Left colon (tissue), 2 donors: ENCODE measurements around the gene HADHB. TPM values are rescaled to one million over a fixed set of nuclear protein-coding genes. Genes with fewer than 3 reads are reported as not detected.
"Not testable (repeated sequence)": the region's sequence is repeated elsewhere in the genome, so short reads cannot be mapped to it uniquely, and the experiment has no call there.

Source experiments
- ATAC-seq: fragments of 200-7000 bp; cut with Tn5 transposase; one replicate; pipeline ENCODE4 v1.9.1; 2020; ENCODE audit warnings: mild to moderate bottlenecking, moderate library complexity
- DNase-seq, 2 donors: peaks; one replicate each; pipeline ENCODE4 v3.0.0-alpha.2; 2020
- intact Hi-C, 2 donors: fragments of 100-400 bp; cut with DNase I in 1 of 2; cut with micrococcal nuclease in 1 of 2; formaldehyde crosslinking; loops; one replicate each; pipeline versions ENCODE4 v1.11.2 to v1.14.0; 2022; cut with DNase I, micrococcal nuclease
- total RNA-seq, 2 donors: library from RNA; stranded (reverse); fragmentation: NEBNext Ultra II Directional; extraction: Animal tissue kit (Norgen Biotek cat#: 25700); gene quantifications; one replicate each; pipeline ENCODE4 v1.2.1, GENCODE V29; 2021
- donor health status: DM: no; HTN: no; CAD: no.
- donor health status: DM: yes; HTN: yes; CAD: no.

The HADHB gene
- total RNA-seq, 2 donors from 2014 or later, result 166 to 180 TPM

- ATAC-seq, result no peak
- intact Hi-C loops, result no loop called here
- no peak for DNase-seq
Measured at GRCh38 chr2:26283606-26284005, 38.9 kb downstream of the HADHB start.

DNA sequence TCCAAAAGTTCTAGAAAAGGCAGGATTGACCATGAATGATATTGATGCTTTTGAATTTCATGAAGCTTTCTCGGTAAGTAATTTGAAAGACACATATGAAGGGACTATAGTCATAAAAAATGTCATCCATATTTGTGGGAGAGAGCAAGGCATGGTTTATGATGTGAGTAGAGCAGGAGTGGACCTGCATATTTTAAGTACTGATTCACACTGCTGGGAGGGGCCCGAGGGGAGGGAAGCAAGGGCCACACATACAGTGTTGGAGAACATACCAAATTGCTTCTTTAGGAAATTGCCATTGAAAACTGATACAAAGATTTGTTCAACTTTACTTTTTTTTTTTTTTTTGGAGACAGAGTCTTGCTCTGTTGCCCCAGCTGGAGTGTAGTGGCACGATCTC is 39.4 kb downstream of the HADHB start:
- DNase-seq (no peak), ATAC-seq (no peak)
- intact Hi-C loops, result no loop called here

DNA sequence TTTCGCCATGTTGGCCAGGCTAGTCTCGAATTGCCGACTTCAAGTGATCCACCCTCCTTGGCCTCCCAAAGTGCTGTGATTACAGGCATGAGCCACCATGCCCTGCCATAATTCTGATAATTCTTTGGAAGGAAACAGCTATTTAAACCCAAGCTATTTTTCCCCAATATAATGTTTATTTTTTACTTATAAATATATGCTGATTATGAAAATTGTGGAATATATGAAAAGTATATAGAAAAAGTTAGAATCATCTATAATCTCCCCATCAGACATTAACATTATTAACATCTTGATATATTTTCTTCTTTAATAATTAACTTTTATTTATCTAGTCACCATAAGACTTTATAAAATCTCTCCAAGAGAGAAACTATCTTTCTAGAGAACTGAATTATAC is 41.2 kb downstream of the HADHB start:
- intact Hi-C loops, result no loop called here
- ATAC-seq (no peak), DNase-seq (no peak)

DNA sequence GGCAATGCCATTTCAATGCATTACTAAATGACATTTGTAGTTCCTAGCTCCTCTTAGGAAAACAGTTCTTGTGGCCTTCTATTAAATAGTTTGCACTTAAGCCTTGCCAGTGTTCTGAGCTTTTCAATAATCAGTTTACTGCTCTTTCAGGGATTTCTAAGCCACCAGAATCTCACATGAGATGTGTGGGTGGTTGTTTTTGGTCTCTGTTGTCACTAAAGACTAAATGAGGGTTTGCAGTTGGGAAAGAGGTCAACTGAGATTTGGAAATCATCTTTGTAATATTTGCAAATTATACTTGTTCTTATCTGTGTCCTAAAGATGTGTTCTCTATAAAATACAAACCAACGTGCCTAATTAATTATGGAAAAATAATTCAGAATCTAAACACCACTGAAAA is 45.3 kb downstream of the HADHB start:
- no peak for ATAC-seq
- DNase-seq, result no peak
- intact Hi-C loops, result no loop called here

DNA sequence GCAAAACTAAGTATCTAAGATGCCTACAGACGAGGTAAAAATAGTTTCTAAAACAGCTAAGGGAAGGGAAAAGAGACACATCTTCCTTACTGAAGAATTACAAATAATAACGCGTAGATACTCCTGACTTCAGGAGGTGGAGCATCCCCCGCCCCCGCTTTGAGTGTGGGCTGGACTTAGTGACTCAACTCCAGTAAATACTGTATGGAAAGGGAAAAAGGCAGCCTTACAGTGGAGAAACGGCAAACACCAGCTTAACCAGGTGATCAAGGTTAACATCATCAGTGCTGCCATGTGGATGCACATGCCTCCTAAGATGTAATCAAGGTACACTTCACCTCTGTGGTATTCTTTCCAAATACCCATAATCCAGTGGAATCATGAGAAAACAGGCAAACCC is 47.9 kb downstream of the HADHB start:
- DNase-seq, result no peak
- intact Hi-C loops, result no loop called here
- no peak for ATAC-seq

DNA sequence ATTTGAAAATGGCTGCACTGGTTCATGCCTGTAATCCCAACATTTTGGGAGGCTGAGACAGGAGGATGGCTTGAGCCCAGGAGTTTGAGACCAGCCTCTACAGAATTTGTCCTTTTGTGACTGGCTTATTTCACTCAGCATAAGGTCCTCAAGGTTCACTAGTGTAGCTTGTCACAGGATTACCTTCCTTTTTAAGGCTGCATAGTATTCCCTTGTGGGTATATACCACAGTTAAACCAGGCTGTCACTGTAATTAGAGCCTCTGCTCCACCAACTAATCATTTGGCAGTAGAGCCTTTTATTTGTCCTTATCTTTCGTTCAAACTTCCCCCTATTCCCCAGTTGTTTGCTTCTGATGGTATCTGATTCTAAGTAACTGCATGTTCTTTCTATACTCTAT is 50.8 kb downstream of the HADHB start:
- ATAC-seq (no peak), DNase-seq (no peak)
- intact Hi-C loops, result no loop called here

GRCh38 chr2:26297061-26297460 is 52.3 kb downstream of the HADHB start:
- no peak for ATAC-seq
- intact Hi-C loops, result no loop called here

DNA sequence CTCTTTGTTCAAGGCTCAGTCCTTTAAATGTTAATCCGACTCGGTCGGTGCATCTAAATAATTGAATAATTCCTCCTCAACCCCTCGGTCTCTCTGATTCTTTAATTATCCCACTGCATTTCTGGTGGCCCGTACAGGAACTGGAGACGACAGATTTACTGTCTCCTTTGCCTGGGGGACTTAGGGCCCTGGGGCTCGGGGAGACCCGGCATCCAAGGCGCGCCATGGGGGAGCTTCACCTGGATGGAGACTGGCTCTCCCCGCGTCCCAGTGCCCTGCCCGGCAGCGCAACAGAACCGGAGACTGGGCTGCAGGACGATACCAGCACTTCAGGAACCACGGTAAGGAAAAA is 53.5 kb downstream of the HADHB start:
- ATAC-seq (no peak), DNase-seq (no peak)
- intact Hi-C loops, result no loop called here

More at GRCh38 chr2:26297061-26297460, 52.3 kb downstream of the HADHB start:
- no peak for DNase-seq

DNA sequence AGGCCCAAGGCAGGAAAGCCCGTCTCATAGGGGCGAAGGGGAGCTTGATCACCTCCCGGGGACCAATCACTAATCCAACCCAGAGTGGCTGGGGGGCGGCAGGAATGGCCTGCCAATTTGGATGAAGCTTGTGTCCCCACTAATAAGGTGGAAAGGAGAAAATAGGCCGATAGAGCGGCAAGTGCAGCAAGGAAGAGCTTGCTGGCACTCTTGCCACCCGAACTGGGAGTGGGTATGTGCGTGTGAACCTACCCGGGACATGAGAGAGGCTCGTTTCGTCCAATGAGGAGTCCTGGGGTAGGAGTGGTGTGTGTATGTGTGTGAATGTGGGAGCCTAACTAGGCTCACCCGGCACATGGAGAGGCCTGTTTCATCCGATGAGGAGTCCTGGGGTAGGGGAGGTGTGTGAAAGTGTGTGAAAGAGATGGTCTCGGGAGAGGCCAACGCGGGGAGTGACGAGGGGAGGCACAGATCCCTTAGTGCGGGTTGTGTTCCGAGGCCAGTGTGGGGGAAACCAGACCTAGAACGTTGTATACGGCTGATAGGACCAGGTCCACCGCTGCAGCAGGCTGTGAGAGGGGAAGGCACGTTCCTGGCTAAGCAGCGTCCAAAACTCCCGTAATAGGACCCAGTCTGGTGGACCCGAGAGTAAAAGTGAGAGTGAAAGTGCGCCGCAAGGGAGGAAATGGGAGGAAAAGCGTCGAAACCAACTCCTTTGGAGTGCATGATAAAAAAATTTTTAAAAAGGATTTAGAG is 54.1 kb downstream of the HADHB start:
- ATAC-seq (peak; percentile 45), DNase-seq (peak; percentile 35 to 52)
- intact Hi-C loops, result no loop called here

GRCh38 chr2:26299471-26300101 is 54.8 kb downstream of the HADHB start:
- ATAC-seq (peak; percentile 81), DNase-seq (peak in 1 of 2 donors; percentile 38)
- intact Hi-C loops, result no loop called here

GRCh38 chr2:26300234-26300925 is 55.6 kb downstream of the HADHB start:
- DNase-seq (peak; percentile 49 to 51), ATAC-seq (peak; percentile 67)
- intact Hi-C loops, result no loop called here

GRCh38 chr2:26302846-26303245 is 58.1 kb downstream of the HADHB start:
- no peak for DNase-seq
- no peak for ATAC-seq
- intact Hi-C loops, result no loop called here

- peak; percentile 95 for ATAC-seq
- peak in 1 of 2 donors; percentile 41 for DNase-seq
- intact Hi-C loops, result not testable (repeated sequence)
Measured at GRCh38 chr2:26305094-26305493, 60.4 kb downstream of the HADHB start.

- intact Hi-C loops, result no loop called here
- ATAC-seq, result peak; percentile 15
- DNase-seq, result no peak
Measured at GRCh38 chr2:26305540-26305939, 60.8 kb downstream of the HADHB start.

- ATAC-seq, result no peak
- intact Hi-C loops, result no loop called here
- DNase-seq, result no peak
Measured at GRCh38 chr2:26309921-26310320, 65.2 kb downstream of the HADHB start.

GRCh38 chr2:26312471-26312870 is 67.7 kb downstream of the HADHB start:
- ATAC-seq (no peak), DNase-seq (no peak)
- intact Hi-C loops, result no loop called here

- DNase-seq, result no peak
- no peak for ATAC-seq
- intact Hi-C loops, result no loop called here
Measured at GRCh38 chr2:26313446-26313845, 68.7 kb downstream of the HADHB start.

GRCh38 chr2:26314243-26314642 is 69.5 kb downstream of the HADHB start:
- no peak for ATAC-seq
- no peak for DNase-seq
- intact Hi-C loops, result no loop called here

- DNase-seq (no peak), ATAC-seq (no peak)
- intact Hi-C loops, result no loop called here
Measured at GRCh38 chr2:26316041-26316440, 71.3 kb downstream of the HADHB start.

GRCh38 chr2:26316845-26317244 is 72.1 kb downstream of the HADHB start:
- intact Hi-C loops, result no loop called here
- ATAC-seq (no peak), DNase-seq (no peak)
